Measurements from ENCODE around the gene STPG1. TPM values are rescaled to one million over a fixed set of nuclear protein-coding genes. Genes with fewer than 3 reads are reported as not detected.

The STPG1 gene
- total and polyA plus RNA-seq, 2 of the 13 experiments (the other 11 are each of a cell fraction or from before 2014, with no cell fraction given) = 3.4 to 4.3 TPM

GRCh38 chr1:24360681-24361080 is 52.9 kb downstream of the STPG1 start:
- BruUV-seq (replicated peaks) = no TSS peak
- Histone ChIP-seq H3K9me3 (ENCODE audit: low read length) (no peaks in the 10 kb centered on the region), H3K4me2 (ENCODE audit: low read depth, low read length) (no peak overlapping the region), H2AFZ (ENCODE audit: low read length) (no peak overlapping the region), H3K36me3 (replicated peaks in 1 of 2; ENCODE audit: control insufficient read depth in 1 of 2, insufficient read depth in 2 of 2, low read length in 2 of 2) (no peaks in the 10 kb centered on the region), H3K27me3 (ENCODE audit: control insufficient read depth in 1 of 2, insufficient read depth in 2 of 2, low read length in 2 of 2) (no peaks in the 10 kb centered on the region), H4K20me1 (ENCODE audit: insufficient read depth, low read length) (no peaks in the 10 kb centered on the region), H3K4me1 (ENCODE audit: insufficient read depth, low read length) (no peaks in the 10 kb centered on the region), H3K9ac (ENCODE audit: insufficient read depth, low read depth, low read length) (no peak overlapping the region), H3K4me3 (replicated peaks in 1 of 3; ENCODE audit: insufficient read depth in 1 of 3, low read depth in 2 of 3, low read length in 3 of 3) (no peak overlapping the region), H3K79me2 (ENCODE audit: insufficient read depth, low read length) (no peaks in the 10 kb centered on the region), H3K27ac (ENCODE audit: extremely low read length, insufficient read depth, low read length) (no peak overlapping the region)
- ChIA-PET POLR2A (no interaction called here), CTCF (ENCODE audit: low intra/inter-chr PET ratio, low total read pairs) (no interaction called here)
- WGBS (ENCODE audit: low lambda C conversion rate) = 88% methylated on average over 10 of the region's 10 CpGs
- no peak for ATAC-seq
- intact Hi-C loops (cut with micrococcal nuclease; ENCODE audit: unreplicated experiment) (no loop called here), in situ Hi-C loops (cut with HindIII; ENCODE audit: extremely low pct_ligation_motif_present, low pct_unique_long_range_greater_than_20kb) (no loop called here)
- DNase-seq (ENCODE audit: low spot score) = no peak
- FAIRE-seq = no peak
- no peak for TF ChIP-seq MIER2 (CRISPR knock-in tag; IDR thresholded peaks at IDR 0.05)
- no peak for TF ChIP-seq ARHGAP35 (CRISPR knock-in tag; IDR thresholded peaks at IDR 0.05; ENCODE audit: borderline replicate concordance)
- no peak for TF ChIP-seq ZNF569 (CRISPR knock-in tag; IDR thresholded peaks at IDR 0.05; ENCODE audit: borderline replicate concordance)

DNA sequence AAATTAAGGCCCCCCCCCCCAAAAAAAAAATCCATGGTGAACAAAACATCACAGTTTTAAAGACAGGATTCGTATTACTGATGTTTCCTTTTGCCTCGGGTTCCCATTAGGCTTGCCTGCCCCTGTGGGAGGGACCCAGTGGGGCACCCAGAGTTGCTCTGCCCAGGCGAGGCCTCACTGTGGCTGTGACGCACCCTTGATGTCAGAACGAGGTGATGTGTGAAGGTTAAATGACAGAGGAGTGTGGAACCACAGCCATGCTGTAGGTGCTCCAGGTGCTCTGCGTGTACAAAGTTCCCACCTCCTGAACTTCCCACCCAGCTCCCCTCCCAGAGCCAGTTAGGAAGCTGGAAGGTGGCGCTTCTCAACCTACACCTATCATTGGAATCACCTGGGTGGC is 56.5 kb downstream of the STPG1 start:
- intact Hi-C loops (cut with micrococcal nuclease; ENCODE audit: unreplicated experiment) = no loop called here
- DNase-seq (ENCODE audit: low spot score) (no peak), ATAC-seq (no peak), FAIRE-seq (no peak)
- Histone ChIP-seq H3K4me1 (ENCODE audit: insufficient read depth, low read length) (no peaks in the 10 kb centered on the region), H3K9me3 (ENCODE audit: low read length) (no peaks in the 10 kb centered on the region), H3K27ac (ENCODE audit: extremely low read length, insufficient read depth, low read length) (no peak overlapping the region), H3K79me2 (ENCODE audit: insufficient read depth, low read length) (no peaks in the 10 kb centered on the region), H3K27me3 (ENCODE audit: control insufficient read depth in 1 of 2, insufficient read depth in 2 of 2, low read length in 2 of 2) (no peaks in the 10 kb centered on the region; a peak in 1 of 5 replicates), H3K4me2 (ENCODE audit: low read depth, low read length) (no peak overlapping the region), H4K20me1 (ENCODE audit: insufficient read depth, low read length) (no peaks in the 10 kb centered on the region), H3K36me3 (replicated peaks in 1 of 2; ENCODE audit: control insufficient read depth in 1 of 2, insufficient read depth in 2 of 2, low read length in 2 of 2) (no peaks in the 10 kb centered on the region), H2AFZ (ENCODE audit: low read length) (no peak overlapping the region), H3K9ac (ENCODE audit: insufficient read depth, low read depth, low read length) (no peak overlapping the region), H3K4me3 (replicated peaks in 1 of 3; ENCODE audit: insufficient read depth in 1 of 3, low read depth in 2 of 3, low read length in 3 of 3) (no peak overlapping the region)
- ChIA-PET POLR2A (no interaction called here), CTCF (ENCODE audit: low intra/inter-chr PET ratio, low total read pairs) (no interaction called here)
- WGBS (ENCODE audit: low lambda C conversion rate) = 83% methylated on average over 7 of the region's 7 CpGs
- TF ChIP-seq ZNF263 (CRISPR knock-in tag; IDR thresholded peaks at IDR 0.05) = peak; percentile 48; the same call in 1 of the 2 replicates
- TF ChIP-seq ZNF740 (CRISPR knock-in tag; IDR thresholded peaks at IDR 0.05) = no peak
- TF ChIP-seq ZNF280D (CRISPR knock-in tag; IDR thresholded peaks at IDR 0.05) = no peak
- TF ChIP-seq ZKSCAN1 (IDR thresholded peaks at IDR 0.05; ENCODE audit: low read length) = no peak
- in situ Hi-C loops (cut with HindIII; ENCODE audit: extremely low pct_ligation_motif_present, low pct_unique_long_range_greater_than_20kb) = no loop called here
- BruUV-seq (replicated peaks) = no TSS peak

Measured in HepG2 (cell line).